ENCODE results near the gene PPFIA1.
A peak's percentile ranks its signal among the peaks of the same experiment; 100 is the strongest.

PPFIA1 gene

DNA sequence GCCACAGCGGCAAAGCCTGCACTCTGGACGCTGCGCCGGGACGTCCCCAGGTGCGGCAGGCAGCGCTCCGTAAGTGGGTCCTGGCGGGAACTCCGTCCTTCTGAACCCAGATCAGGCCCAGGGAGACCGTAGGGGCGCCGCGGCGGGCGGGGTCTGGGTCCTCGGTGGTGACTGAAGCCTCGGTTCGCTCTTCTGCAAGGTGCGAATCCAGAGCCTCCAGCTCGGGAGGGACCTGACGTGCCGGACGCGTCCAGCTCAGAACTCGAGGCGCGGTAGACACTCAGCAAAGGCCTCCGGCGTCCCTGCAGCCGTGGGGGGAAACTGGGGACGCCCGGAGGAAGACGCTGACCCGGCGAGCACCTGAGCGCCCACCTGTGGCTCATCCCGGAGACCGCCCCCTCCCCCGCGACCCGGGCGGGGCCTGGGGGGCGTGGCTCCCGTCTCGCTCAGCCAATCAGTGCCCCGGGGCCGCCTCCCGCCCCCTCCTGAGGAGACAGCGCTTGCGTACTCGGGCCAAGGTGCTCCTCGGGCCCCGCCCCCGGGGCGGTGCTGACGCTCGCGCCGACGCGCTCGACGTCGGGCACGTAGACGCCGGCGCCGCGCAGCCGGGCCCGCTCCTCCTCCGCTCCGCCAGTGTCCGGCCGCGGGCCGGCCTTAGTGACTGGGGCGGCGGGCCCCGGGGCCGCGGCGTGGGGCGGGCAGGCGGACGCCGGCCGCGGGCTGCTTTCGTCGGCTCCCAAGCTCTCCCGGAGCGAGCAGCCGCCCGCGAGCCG is at the start of gene PPFIA1:
Gene PPFIA1, plus strand, starts transcription at position 587 of the 773 bp plus-strand sequence. CDS start 1,483 bp downstream, outside the sequence.
- DNase-seq, result peak; percentile 91 to 97

- DNase-seq, result no peak
These were observed 49.6 kb upstream of the PPFIA1 start for GRCh38 chr11:70220920-70221319.

DNA sequence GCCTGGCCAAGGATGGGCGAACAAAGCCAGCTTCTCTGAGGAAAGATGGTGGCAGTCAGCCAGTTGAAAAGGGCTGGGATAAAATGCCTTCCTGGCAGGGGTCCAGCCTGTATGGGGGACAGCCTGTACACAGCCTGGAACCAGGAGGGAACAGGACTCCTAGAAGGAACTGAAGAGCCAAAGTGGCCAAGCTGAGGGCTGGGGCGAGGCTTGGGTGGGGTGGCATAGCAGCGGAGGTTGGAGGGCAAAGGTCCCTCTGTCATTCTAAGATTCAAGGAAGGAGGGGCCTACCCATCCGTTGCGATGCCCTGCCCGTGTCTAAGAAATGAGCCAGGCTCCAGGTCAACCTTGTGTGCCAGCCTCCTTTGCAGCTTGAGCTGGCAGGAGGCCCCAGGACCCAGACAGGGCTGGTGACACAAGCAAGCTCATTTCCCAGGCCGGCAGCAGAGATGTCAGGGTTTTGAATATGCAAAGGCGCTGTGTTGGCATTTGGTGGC is 44.8 kb upstream of the PPFIA1 start:
- DNase-seq, result peak in 1 of 2 experiments; percentile 82

GRCh38 chr11:70226183-70226582 is 44.3 kb upstream of the PPFIA1 start:
- no peak for DNase-seq

GRCh38 chr11:70226967-70227366 is 43.5 kb upstream of the PPFIA1 start:
- DNase-seq, result no peak

- no peak for DNase-seq
These were observed 40.8 kb upstream of the PPFIA1 start for GRCh38 chr11:70229737-70230136.

- no peak for DNase-seq
These were observed 40.2 kb upstream of the PPFIA1 start for GRCh38 chr11:70230151-70230839.

- DNase-seq, result no peak
These were observed 39.4 kb upstream of the PPFIA1 start for GRCh38 chr11:70230840-70231710.

DNA sequence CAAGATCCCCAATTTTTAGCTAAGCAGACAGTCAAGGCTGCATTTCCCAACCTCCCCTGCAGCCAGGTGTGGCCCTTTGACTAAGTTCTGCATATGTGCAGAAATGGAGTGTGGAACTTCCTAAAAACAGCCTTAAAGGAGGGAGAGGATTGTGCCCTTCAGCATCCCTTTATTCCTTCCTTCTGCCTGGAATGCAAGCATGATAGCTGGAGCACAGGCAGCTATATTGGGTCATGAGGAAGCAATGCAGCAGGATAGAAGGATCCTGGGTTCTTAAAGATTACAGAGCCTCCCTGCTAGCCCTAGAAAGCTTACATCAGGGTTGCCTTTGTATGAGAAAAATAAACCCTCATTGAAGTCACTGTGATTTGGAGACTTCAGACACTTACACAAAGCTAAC is 37.5 kb upstream of the PPFIA1 start:
- no peak for DNase-seq

- no peak for DNase-seq
These were observed 37.0 kb upstream of the PPFIA1 start for GRCh38 chr11:70233511-70233934.

- DNase-seq, result no peak
These were observed 36.5 kb upstream of the PPFIA1 start for GRCh38 chr11:70233962-70234361.

GRCh38 chr11:70240337-70240736 is 30.2 kb upstream of the PPFIA1 start:
- no peak for DNase-seq

DNA sequence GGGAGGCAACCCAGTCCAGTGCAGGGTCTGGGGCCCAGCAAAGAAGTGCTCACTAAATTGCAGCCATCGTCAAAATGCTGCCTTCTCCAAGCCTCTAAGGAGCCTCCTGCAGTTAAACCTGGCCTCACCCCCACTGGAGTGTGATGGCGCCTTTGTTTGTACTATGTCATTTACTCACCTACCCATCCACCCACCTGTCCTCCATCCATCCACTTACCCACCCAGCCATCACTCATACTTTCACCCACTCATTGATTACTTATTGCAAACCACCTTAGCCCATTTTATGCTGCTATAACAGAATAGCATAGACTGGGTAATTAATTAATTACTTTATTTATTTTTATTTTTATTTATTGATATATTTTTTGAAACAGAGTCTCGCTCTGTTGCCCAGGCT is 28.8 kb upstream of the PPFIA1 start:
- no peak for DNase-seq

GRCh38 chr11:70242885-70243284 is 27.6 kb upstream of the PPFIA1 start:
- DNase-seq, result no peak

- DNase-seq, result no peak
These were observed 26.4 kb upstream of the PPFIA1 start for GRCh38 chr11:70243912-70244652.

DNA sequence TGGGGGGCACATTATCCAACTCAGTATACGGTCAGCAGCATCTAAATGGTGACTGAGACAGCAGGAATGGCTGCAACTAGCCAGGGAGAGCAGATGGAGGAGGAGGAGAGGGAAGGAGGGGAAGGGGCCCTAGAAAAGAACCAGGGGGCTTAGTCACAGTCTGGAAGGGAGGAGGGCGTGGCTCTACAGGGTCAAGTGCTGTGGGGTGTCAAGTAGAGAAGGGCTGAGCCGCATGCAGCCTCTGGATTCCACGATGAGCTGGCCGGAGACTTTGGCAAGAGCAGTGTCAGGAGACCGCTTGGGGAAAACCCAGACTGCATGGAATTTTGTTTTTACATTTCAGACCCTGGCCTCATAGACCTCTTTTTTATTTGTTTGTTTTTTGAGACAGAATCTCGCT is 25.8 kb upstream of the PPFIA1 start:
- DNase-seq, result no peak

DNA sequence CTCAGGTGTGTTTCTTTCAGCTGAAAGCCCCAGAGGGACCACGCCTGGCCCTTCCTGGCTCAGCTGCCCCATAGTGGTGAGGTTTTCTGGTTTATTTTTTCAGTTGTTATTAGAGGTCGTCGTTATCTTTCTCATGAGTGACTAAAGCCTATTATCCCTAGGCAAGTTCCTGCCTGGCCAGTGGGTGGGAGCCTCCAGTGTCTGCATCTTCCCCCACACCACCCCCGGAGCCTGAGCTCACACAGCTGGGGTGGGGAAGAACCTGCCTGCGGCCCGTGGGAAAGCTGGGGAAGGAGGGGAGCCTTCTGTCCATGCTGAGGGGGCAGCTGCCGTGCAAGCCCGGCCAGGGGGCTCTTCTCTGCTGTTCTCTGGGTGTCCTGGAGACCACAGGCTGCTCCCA is 24.3 kb upstream of the PPFIA1 start:
- DNase-seq, result no peak

DNA sequence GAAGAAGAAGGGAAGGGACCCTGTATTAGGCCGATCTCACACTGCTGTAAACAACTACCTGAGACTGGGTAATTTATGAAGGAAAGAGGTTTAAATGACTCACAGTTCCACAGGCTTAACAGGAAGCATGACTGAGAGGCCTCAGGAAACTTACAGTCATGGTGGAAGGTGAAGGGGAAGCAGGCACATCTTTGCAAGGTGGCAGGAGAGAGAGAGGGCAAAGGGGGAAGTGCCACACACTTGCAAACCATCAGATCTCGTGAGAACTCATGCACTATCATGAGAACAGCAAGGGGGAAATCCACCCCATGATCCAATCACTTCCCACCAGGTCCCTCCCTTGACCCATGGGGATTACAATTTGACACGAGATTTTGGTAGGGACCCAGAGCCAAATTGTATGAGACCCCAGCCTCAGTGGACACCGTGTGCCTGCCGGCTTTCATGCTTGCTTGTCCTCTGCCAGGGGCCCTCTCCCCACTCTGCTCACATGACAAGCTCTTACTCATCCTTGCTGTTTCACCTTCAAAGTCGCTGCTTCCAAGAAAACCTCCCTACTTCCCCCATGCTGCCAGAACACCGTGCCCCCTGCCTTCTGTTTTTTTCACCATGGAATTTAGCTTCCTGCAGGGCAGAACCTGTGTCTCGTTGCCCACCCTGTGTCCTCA is 23.3 kb upstream of the PPFIA1 start:
- no peak for DNase-seq

DNA sequence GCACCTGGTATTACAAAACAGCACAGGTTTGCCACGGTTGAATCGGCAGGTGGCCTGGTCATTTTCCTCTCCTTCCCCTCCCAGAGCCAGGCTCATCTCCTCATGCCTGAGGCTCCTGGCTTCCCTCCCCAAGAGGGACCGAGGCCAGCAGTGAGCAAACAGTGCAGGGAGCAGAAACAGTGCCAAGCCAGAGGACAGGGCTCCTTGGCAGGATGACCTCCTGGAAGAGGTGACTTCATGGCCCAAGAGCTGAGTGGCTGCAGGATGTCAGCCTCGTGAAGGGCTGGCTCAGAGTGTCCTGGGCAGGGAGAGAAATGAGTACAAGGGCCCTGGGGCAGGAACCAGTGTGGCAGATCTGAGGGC is 22.8 kb upstream of the PPFIA1 start:
- peak in 1 of 2 experiments; percentile 20 for DNase-seq

DNA sequence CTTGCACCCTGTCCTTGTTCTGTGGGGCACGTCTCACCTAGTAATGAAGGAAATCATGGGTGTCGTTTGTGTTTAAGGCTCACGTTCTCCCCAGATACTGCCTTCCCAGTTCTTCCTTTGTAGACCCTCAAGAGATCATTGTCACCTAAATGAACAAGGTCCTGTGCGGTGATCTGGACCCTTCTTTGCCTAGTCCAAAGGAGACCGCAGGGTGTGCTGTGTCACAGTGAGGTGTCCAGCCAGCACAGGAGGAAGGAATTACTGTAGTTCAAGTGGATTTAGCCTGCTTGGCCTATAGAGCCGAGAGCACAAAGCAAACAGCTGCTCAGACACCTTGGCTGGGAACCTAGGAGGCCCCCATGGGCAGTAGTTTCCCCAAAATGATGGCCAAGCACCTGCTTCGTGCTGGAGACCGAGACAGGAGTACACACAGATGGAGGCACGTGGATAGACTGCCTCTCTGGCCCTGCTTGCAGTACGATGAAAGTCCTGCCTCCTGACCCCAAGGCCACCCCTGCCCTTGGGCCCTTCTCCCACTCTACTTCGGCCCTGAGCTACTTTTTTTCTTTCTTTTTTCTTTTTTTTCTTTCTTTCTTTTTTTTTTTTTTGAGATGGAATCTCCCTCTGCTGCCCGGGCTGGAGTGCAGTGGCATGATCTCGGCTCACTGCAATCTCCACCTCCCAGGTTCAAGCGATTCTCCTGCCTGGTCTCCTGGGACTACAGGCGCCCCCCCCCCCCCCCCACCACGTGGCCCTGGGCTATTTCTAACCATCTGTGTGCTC is 19.4 kb upstream of the PPFIA1 start:
- no peak for DNase-seq

All from NCI-H446 (cell line).